H1 (cell line): ENCODE data around the gene GNGT2. TPM values are rescaled to one million over a fixed set of nuclear protein-coding genes. Genes with fewer than 3 reads are reported as not detected.

ENCODE experiments used
- ASH2L ChIP-seq: fragments of 200-600, 300-600 bp; sonication (generic); IDR thresholded peaks from one replicate; pipeline ENCODE4 v1.7.1; 2017; ENCODE audit warnings: low read length
- BACH1 ChIP-seq: IDR thresholded peaks from 2 replicates; pipeline ENCODE4 v1.6.1; 2012; ENCODE audit warnings: low read length, improper control_type of control experiment
- CBX8 ChIP-seq: fragments of 300-800, 300-1000 bp; sonication (generic); IDR thresholded peaks from 2 replicates; pipeline ENCODE4 v1.7.1; 2016; ENCODE audit warnings: low read depth, low read length, borderline replicate concordance
- CTCF ChIP-seq, 3 experiments: IDR thresholded peaks; 1 replicate in 2 of 3; 2 replicates in 1 of 3; pipeline versions ENCODE4 v1.5.1 to v1.6.1; 2011; ENCODE audit warnings: low read length in 3 of 3, mild to moderate bottlenecking in 3 of 3, inconsistent platforms in 2 of 3, low read depth in 1 of 3, moderate library complexity in 1 of 3; ENCODE audit not compliant: insufficient read depth in 1 of 3; ENCODE audit errors: control extremely low read depth in 1 of 3
- E2F6 ChIP-seq: IDR thresholded peaks from 2 replicates; pipeline ENCODE4 v1.6.1; 2012; ENCODE audit warnings: inconsistent platforms
- EGR1 ChIP-seq: IDR thresholded peaks from 2 replicates; pipeline ENCODE4 v1.6.1; 2011; ENCODE audit warnings: low read depth, low read length, borderline replicate concordance
- EZH2 ChIP-seq: fragments of 200-600 bp; sonication (generic); IDR thresholded peaks from 2 replicates; pipeline ENCODE4 v1.7.1; 2012; ENCODE audit warnings: low read depth, mild to moderate bottlenecking, moderate library complexity, low read length, inconsistent platforms; ENCODE audit not compliant: severe bottlenecking
- FOSL1 ChIP-seq: IDR thresholded peaks from 2 replicates; pipeline ENCODE4 v1.6.1; 2011; ENCODE audit warnings: mild to moderate bottlenecking, low read depth, low read length, moderate library complexity; ENCODE audit not compliant: insufficient read depth
- HDAC6 ChIP-seq: IDR thresholded peaks from one replicate; pipeline ENCODE4 v1.7.1; 2012; ENCODE audit warnings: low read depth, mild to moderate bottlenecking, inconsistent platforms, low read length, moderate library complexity
- KDM1A ChIP-seq: fragments of 200-600, 300-600 bp; sonication (generic); IDR thresholded peaks from 2 replicates; pipeline ENCODE4 v1.7.1; 2016; ENCODE audit warnings: mild to moderate bottlenecking, low read length, borderline replicate concordance
- MAFK ChIP-seq: IDR thresholded peaks from 2 replicates; pipeline ENCODE4 v1.6.1; 2012; ENCODE audit warnings: low read depth, mild to moderate bottlenecking, improper control_type of control experiment, low read length
- POLR2A ChIP-seq, 2 experiments: IDR thresholded peaks; 1 replicate in 1 of 2; 2 replicates in 1 of 2; pipeline ENCODE4 v1.6.1; 2011; ENCODE audit warnings: low read depth in 2 of 2, low read length in 2 of 2, mild to moderate bottlenecking in 2 of 2; ENCODE audit errors: control extremely low read depth in 1 of 2
- RAD21 ChIP-seq, 2 experiments: IDR thresholded peaks in 1 of 2; conservative IDR thresholded peaks in 1 of 2; 2 replicates each; pipeline ENCODE4 v1.6.1; 2011; ENCODE audit warnings: low read depth in 2 of 2, low read length in 2 of 2, improper control_type of control experiment in 1 of 2, inconsistent platforms in 1 of 2, mild to moderate bottlenecking in 1 of 2, moderate library complexity in 1 of 2
- RFX5 ChIP-seq: IDR thresholded peaks from 2 replicates; pipeline ENCODE4 v1.6.1; 2011; ENCODE audit warnings: low read depth, low read length, improper control_type of control experiment, borderline replicate concordance
- SIN3A ChIP-seq, 2 experiments: IDR thresholded peaks in 1 of 2; conservative IDR thresholded peaks in 1 of 2; 2 replicates each; pipeline ENCODE4 v1.6.1; 2011 to 2012; ENCODE audit warnings: low read length in 2 of 2, improper control_type of control experiment in 1 of 2, low read depth in 1 of 2, mild to moderate bottlenecking in 1 of 2
- SIX5 ChIP-seq: IDR thresholded peaks from 2 replicates; pipeline ENCODE4 v1.6.1; 2011; ENCODE audit warnings: mild to moderate bottlenecking, low read depth, low read length
- SUZ12 ChIP-seq: fragments of 200-600 bp; sonication (generic); IDR thresholded peaks from 2 replicates; pipeline ENCODE4 v1.6.1; 2012; ENCODE audit warnings: mild to moderate bottlenecking, inconsistent platforms, low read length, moderate library complexity, mixed read lengths
- TBP ChIP-seq: IDR thresholded peaks from 2 replicates; pipeline ENCODE4 v1.6.1; 2011; ENCODE audit warnings: low read depth, low read length, improper control_type of control experiment
- YY1 ChIP-seq: IDR thresholded peaks from 2 replicates; pipeline ENCODE4 v1.6.1; 2011; ENCODE audit warnings: low read depth, mild to moderate bottlenecking, low read length
- polyA plus RNA-seq, 7 experiments: library from polyadenylated mRNA; depleted of rRNA in 3 of 7; stranded (reverse) in 5 of 7; unstranded in 2 of 7; fragments of >200 nt in 5 of 7; fragments of 200-250 nt in 2 of 7; gene quantifications; 1 replicate in 5 of 7; 2 replicates in 1 of 7; 4 replicates in 1 of 7; pipeline versions ENCODE4 v1.2.1 to v1.2.3, GENCODE V29; 2011 to 2013; ENCODE audit warnings: missing spikeins in 2 of 7, mixed read lengths in 2 of 7
- total RNA-seq: library from RNA; stranded (reverse); fragmentation: NEBNext Ultra II Directional; extraction: Animal tissue kit (Norgen Biotek cat#: 25700); gene quantifications from 2 replicates; pipeline ENCODE4 v1.2.1, GENCODE V29; 2021

The GNGT2 gene
- total and polyA plus RNA-seq, 2 of the 8 experiments (the other 6 are each of a cell fraction or from before 2014, with no cell fraction given): 1.3 to 1.4 TPM

- TF ChIP-seq HDAC6 (no peak), POLR2A (IDR thresholded peaks at IDR 0.05; ENCODE audit: control extremely low read depth in 1 of 2, low read depth in 2 of 2, low read length in 2 of 2) (peak in 1 of 2 experiments; percentile 40; a peak in 1 of 3 replicates), MAFK (no peak), BACH1 (no peak), RFX5 (no peak), ASH2L (peak; percentile 55), E2F6 (no peak), RAD21 (IDR thresholded peaks at IDR 0.05 in 1 of 2, conservative IDR thresholded peaks at IDR 0.05 in 1 of 2; ENCODE audit: low read depth in 2 of 2, low read length in 2 of 2) (no peak), CBX8 (no peak), YY1 (0 out of 2 replicates have a peak, but pooled peaks have one; percentile 5), EGR1 (no peak), EZH2 (no peak), TBP (0 out of 2 replicates have a peak, but pooled peaks have one; percentile 28), FOSL1 (no peak), SIX5 (no peak), SUZ12 (no peak), CTCF (IDR thresholded peaks at IDR 0.05; ENCODE audit: control extremely low read depth in 1 of 3, insufficient read depth in 1 of 3, low read depth in 1 of 3, low read length in 3 of 3) (no peak), KDM1A (peak; percentile 17; the same call in 1 of the 2 replicates), SIN3A (conservative IDR thresholded peaks at IDR 0.05 in 1 of 2, IDR thresholded peaks at IDR 0.05 in 1 of 2; ENCODE audit: low read depth in 1 of 2, low read length in 2 of 2) (no peak)
Observed at GRCh38 chr17:49210158-49211029, at the start of gene GNGT2, which contains the start of gene ABI3 (continued).
